AG20443 (cell line): Measurements from ENCODE around the gene PACS1.
A peak's percentile ranks its signal among the peaks of the same experiment; 100 is the strongest.
"Not testable (repeated sequence)": the region's sequence is repeated elsewhere in the genome, so short reads cannot be mapped to it uniquely, and the experiment has no call there.

ENCODE experiments used
- DNase-seq: peaks from one replicate; pipeline ENCODE4 v3.0.0; 2012; ENCODE audit warnings: low spot score, mixed read lengths

Gene PACS1

GRCh38 chr11:66076561-66076960 lies 6.5 kb downstream of the PACS1 start:
- no peak for DNase-seq

GRCh38 chr11:66077927-66078326 lies 7.9 kb downstream of the PACS1 start:
- DNase-seq: no peak

GRCh38 chr11:66078949-66079348 lies 8.9 kb downstream of the PACS1 start:
- not testable (repeated sequence) for DNase-seq

GRCh38 chr11:66080055-66080817 lies 10.2 kb downstream of the PACS1 start:
- DNase-seq: peak; percentile 89

GRCh38 chr11:66081505-66081904 lies 11.4 kb downstream of the PACS1 start:
- DNase-seq: no peak

- no peak for DNase-seq
Observed at GRCh38 chr11:66082946-66083698, 13.1 kb downstream of the PACS1 start.

- no peak for DNase-seq
Observed at GRCh38 chr11:66083767-66084166, 13.7 kb downstream of the PACS1 start.

- no peak for DNase-seq
Observed at GRCh38 chr11:66084821-66085475, 14.9 kb downstream of the PACS1 start.

GRCh38 chr11:66087148-66087908 lies 17.3 kb downstream of the PACS1 start:
- DNase-seq: no peak

- DNase-seq: no peak
Observed at GRCh38 chr11:66089067-66089466, 19.0 kb downstream of the PACS1 start.

- no peak for DNase-seq
Observed at GRCh38 chr11:66090288-66090687, 20.2 kb downstream of the PACS1 start.

- DNase-seq: not testable (repeated sequence)
Observed at GRCh38 chr11:66092125-66092524, 22.1 kb downstream of the PACS1 start.

- DNase-seq: not testable (repeated sequence)
Observed at GRCh38 chr11:66099746-66100145, 29.7 kb downstream of the PACS1 start.

- no peak for DNase-seq
Observed at GRCh38 chr11:66100272-66101065, 30.4 kb downstream of the PACS1 start.

GRCh38 chr11:66101066-66101464 lies 31.0 kb downstream of the PACS1 start:
- DNase-seq: no peak

- DNase-seq: no peak
Observed at GRCh38 chr11:66104057-66104638, 34.1 kb downstream of the PACS1 start.

GRCh38 chr11:66106786-66107599 lies 36.9 kb downstream of the PACS1 start:
- DNase-seq: peak; percentile 12

GRCh38 chr11:66107600-66108510 lies 37.8 kb downstream of the PACS1 start:
- no peak for DNase-seq

GRCh38 chr11:66109294-66109693 lies 39.2 kb downstream of the PACS1 start:
- DNase-seq: no peak
